ENCODE measurements around the gene ECE1. TPM values are rescaled to one million over a fixed set of nuclear protein-coding genes. Genes with fewer than 3 reads are reported as not detected.
A peak's percentile ranks its signal among the peaks of the same experiment; 100 is the strongest.

Gene ECE1
- total and polyA plus RNA-seq, 2 of the 8 experiments (the other 6 are each of a cell fraction or from before 2014, with no cell fraction given), result 21.4 to 36.8 TPM

DNA sequence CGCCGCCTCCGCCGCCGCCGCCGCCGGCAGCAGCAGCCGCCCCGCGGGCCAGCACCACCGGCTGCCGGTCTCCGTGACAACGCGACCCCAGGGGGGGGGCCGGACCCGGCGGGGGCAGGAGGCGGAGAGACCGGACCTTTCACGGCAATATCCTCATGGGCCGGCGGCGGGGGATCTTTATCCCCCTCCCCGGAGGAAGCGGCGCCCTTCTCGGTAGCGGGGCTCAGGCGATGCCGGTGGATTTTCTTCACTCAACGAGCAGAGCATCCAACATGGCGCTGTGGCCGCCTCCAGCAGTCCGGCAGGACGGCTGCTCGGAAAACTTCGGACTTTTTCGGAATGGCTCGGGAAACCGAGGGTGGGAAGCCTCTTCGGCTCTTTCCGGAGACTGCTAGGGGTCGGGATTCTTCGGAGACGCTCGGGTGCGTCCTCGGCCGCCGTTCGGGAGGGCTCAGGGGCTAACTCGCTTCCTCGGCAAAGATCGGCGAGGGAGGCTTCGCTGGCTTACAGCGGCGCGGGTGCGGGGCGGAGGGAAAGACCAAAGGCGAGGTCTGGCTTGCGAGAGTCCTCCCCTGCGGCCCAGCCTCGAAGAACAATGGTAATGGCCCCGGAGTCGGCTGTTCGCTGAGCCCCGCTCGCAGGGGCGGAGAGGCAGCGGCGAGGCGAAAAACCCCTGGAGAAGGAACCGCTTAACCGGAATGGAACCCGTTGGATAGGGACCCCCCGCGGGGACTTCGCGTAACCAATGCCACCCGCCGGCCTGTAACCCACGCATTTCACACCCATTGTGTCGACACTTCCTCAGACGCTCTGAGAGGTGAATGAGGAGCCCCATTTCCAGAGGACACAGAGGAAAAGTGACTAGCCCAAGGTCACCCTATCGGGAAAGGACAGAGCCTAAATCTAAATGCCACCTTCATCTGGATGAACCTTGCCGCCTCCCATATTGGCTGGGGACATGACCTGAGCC, 113.4 kb downstream of the ECE1 start, which contains the start of gene EIF4G3 (continued):
- TF ChIP-seq, protein P1, sequence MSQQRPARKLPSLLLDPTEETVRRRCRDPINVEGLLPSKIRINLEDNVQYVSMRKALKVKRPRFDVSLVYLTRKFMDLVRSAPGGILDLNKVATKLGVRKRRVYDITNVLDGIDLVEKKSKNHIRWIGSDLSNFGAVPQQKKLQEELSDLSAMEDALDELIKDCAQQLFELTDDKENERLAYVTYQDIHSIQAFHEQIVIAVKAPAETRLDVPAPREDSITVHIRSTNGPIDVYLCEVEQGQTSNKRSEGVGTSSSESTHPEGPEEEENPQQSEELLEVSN (IDR thresholded peaks at IDR 0.05), result peak; percentile 96
- TF ChIP-seq KDM1A (IDR thresholded peaks at IDR 0.05; ENCODE audit: borderline replicate concordance, low read length), result peak; percentile 97
- TF ChIP-seq JUND (IDR thresholded peaks at IDR 0.05; ENCODE audit: low read length), result 0 out of 2 replicates have a peak, but pooled peaks have one; percentile 13
- TF ChIP-seq TAF7 (optimal IDR thresholded peaks at IDR 0.05; ENCODE audit: borderline replicate concordance, low read depth, low read length), result peak; percentile 76
- TF ChIP-seq MAFK (IDR thresholded peaks at IDR 0.05; ENCODE audit: low read depth, low read length), result no peak
- no peak; a peak in 1 of 4 replicates for TF ChIP-seq HDAC2 (IDR thresholded peaks at IDR 0.05; ENCODE audit: borderline replicate concordance in 1 of 2, low read depth in 2 of 2, low read length in 2 of 2)
- TF ChIP-seq CBX8 (IDR thresholded peaks at IDR 0.05; ENCODE audit: borderline replicate concordance, low read depth, low read length), result no peak
- TF ChIP-seq SAP30 (IDR thresholded peaks at IDR 0.05; ENCODE audit: insufficient read depth, insufficient replicate concordance, low read length), result no peak
- TF ChIP-seq RAD21 (IDR thresholded peaks at IDR 0.05 in 1 of 2, conservative IDR thresholded peaks at IDR 0.05 in 1 of 2; ENCODE audit: low read depth in 2 of 2, low read length in 2 of 2), result no peak; a peak in 1 of 4 replicates
- no peak for TF ChIP-seq SIX5 (IDR thresholded peaks at IDR 0.05; ENCODE audit: low read depth, low read length)
- TF ChIP-seq BRCA1 (IDR thresholded peaks at IDR 0.05; ENCODE audit: low read depth, low read length), result no peak
- TF ChIP-seq POLR2A (IDR thresholded peaks at IDR 0.05; ENCODE audit: control extremely low read depth in 1 of 2, low read depth in 2 of 2, low read length in 2 of 2), result peak; percentile 85 to 92
- TF ChIP-seq FOSL1 (IDR thresholded peaks at IDR 0.05; ENCODE audit: insufficient read depth, low read depth, low read length), result no peak
- peak; percentile 88 for TF ChIP-seq TAF1 (IDR thresholded peaks at IDR 0.05; ENCODE audit: low read depth, low read length)
- no peak for TF ChIP-seq NRF1 (IDR thresholded peaks at IDR 0.05; ENCODE audit: low read depth, low read length)
- TF ChIP-seq EZH2 (IDR thresholded peaks at IDR 0.05; ENCODE audit: low read depth, low read length, severe bottlenecking), result no peak
- TF ChIP-seq TEAD4 (IDR thresholded peaks at IDR 0.05; ENCODE audit: low read depth, low read length), result no peak
- no peak for TF ChIP-seq POU5F1 (IDR thresholded peaks at IDR 0.05; ENCODE audit: low read depth, low read length)
- TF ChIP-seq CREB1 (IDR thresholded peaks at IDR 0.05), result peak; percentile 32; the same call in 1 of the 2 replicates
- TF ChIP-seq SP4 (IDR thresholded peaks at IDR 0.05; ENCODE audit: low read length), result peak; percentile 86; the same call in 1 of the 2 replicates
- TF ChIP-seq CHD2 (IDR thresholded peaks at IDR 0.05; ENCODE audit: low read length), result no peak
- TF ChIP-seq HDAC6 (IDR thresholded peaks at IDR 0.05; ENCODE audit: low read depth, low read length), result no peak
- peak; percentile 50 for TF ChIP-seq KDM4A (IDR thresholded peaks at IDR 0.05; ENCODE audit: low read depth, low read length, severe bottlenecking)
